ENCODE measurements around the gene GOLGA3. TPM values are rescaled to one million over a fixed set of nuclear protein-coding genes. Genes with fewer than 3 reads are reported as not detected.

GOLGA3 gene
- total RNA-seq, 1 experiment from 2014 or later = 62.2 TPM

DNA sequence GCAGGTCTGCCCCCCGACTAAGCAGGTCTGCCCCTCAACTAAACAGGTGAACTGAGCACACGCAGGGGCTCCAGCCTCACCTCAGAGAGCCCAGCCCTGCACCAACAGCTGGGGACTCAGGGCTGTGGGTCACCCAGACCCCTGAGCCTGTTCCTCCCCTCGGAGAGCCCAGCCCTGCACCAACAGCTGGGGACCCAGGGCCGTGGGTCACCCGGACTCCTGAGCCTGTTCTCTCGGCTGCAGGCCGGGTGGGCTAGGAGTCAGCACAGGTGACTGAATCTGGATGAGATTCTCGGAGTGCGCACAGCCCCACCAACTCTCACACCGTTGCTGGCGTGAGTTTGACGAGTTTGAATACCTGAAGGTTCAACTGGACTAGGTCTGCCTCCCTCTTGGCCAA, 46.7 kb downstream of the GOLGA3 start:
- H3K4me3 ChIP-seq (ENCODE audit: low read depth, low read length) = no peak overlapping the region
- no peaks in the 10 kb centered on the region for H3K9me3 Mint-ChIP-seq (ENCODE audit: unreplicated experiment)
- H3K36me3 ChIP-seq (ENCODE audit: control insufficient read depth, insufficient read depth, low read length) = peaks cover 3% of the 10 kb centered on the region; the same call in 1 of the 2 replicates
- H3K4me1 Mint-ChIP-seq (ENCODE audit: low read depth, unreplicated experiment) = no peaks in the 10 kb centered on the region
- no peak overlapping the region for H3K27ac Mint-ChIP-seq (ENCODE audit: unreplicated experiment)
- H3K36me3 Mint-ChIP-seq (ENCODE audit: insufficient read depth, unreplicated experiment) = peaks cover 79% of the 10 kb centered on the region
- no peaks in the 10 kb centered on the region for H3K27me3 Mint-ChIP-seq (ENCODE audit: insufficient read depth, unreplicated experiment)
- POLR2A ChIA-PET = no interaction called here
- no peak overlapping the region for H3K4me3 Mint-ChIP-seq (ENCODE audit: unreplicated experiment)
- BruUV-seq (replicated peaks) = no TSS peak
- no peaks in the 10 kb centered on the region for H3K27me3 ChIP-seq (replicated peaks; ENCODE audit: control insufficient read depth, insufficient read depth, low read length)
- intact Hi-C loops (cut with micrococcal nuclease; ENCODE audit: unreplicated experiment) = no loop called here
- no peaks in the 10 kb centered on the region for H3K4me1 ChIP-seq
- CTCF ChIA-PET = no interaction called here
- DNase-seq = no peak
- H3K9me3 ChIP-seq = no peaks in the 10 kb centered on the region
- TF ChIP-seq, protein P1, sequence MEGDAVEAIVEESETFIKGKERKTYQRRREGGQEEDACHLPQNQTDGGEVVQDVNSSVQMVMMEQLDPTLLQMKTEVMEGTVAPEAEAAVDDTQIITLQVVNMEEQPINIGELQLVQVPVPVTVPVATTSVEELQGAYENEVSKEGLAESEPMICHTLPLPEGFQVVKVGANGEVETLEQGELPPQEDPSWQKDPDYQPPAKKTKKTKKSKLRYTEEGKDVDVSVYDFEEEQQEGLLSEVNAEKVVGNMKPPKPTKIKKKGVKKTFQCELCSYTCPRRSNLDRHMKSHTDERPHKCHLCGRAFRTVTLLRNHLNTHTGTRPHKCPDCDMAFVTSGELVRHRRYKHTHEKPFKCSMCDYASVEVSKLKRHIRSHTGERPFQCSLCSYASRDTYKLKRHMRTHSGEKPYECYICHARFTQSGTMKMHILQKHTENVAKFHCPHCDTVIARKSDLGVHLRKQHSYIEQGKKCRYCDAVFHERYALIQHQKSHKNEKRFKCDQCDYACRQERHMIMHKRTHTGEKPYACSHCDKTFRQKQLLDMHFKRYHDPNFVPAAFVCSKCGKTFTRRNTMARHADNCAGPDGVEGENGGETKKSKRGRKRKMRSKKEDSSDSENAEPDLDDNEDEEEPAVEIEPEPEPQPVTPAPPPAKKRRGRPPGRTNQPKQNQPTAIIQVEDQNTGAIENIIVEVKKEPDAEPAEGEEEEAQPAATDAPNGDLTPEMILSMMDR (IDR thresholded peaks at IDR 0.05; ENCODE audit: insufficient read depth in 1 of 2, low read depth in 1 of 2, low read length in 1 of 2, severe bottlenecking in 1 of 2, unreplicated experiment in 1 of 2) = no peak

DNA sequence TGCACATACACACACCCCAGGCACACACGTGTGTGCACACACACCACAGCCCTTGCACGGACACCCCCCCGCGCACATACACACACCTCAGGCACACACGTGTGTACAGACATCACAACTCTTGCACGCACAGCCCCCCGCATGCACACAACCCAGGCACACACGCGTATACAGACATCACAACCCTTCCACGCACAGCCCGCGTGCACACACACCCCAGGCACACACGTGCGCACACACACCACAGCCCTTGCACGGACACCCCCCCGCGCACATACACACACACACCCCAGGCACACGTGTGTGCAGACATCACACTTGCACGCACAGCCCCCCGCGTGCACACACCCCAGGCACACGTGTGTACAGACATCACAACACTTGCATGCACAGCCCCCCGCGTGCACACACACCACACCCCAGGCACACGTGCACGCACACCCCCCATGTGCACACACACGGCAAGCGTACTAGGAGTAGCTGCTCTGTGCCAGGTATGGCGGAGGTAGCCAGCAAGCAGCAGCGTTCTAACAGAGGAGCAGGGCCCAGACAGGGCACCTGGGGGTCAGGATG, 48.8 kb downstream of the GOLGA3 start:
- TF ChIP-seq, protein P1 (IDR thresholded peaks at IDR 0.05; ENCODE audit: insufficient read depth in 1 of 2, low read depth in 1 of 2, low read length in 1 of 2, severe bottlenecking in 1 of 2, unreplicated experiment in 1 of 2) = no peak
- H3K9me3 Mint-ChIP-seq (ENCODE audit: unreplicated experiment) = no peaks in the 10 kb centered on the region
- peak overlapping the region; percentile 66 for H3K27ac Mint-ChIP-seq (ENCODE audit: unreplicated experiment)
- no peak for DNase-seq
- no peak overlapping the region for H3K4me3 ChIP-seq (ENCODE audit: low read depth, low read length)
- no peak overlapping the region for H3K4me3 Mint-ChIP-seq (ENCODE audit: unreplicated experiment)
- no TSS peak for BruUV-seq (replicated peaks)
- H3K4me1 Mint-ChIP-seq (ENCODE audit: low read depth, unreplicated experiment) = no peaks in the 10 kb centered on the region
- CTCF ChIA-PET = no interaction called here
- H3K9me3 ChIP-seq = no peaks in the 10 kb centered on the region
- intact Hi-C loops (cut with micrococcal nuclease; ENCODE audit: unreplicated experiment) = no loop called here
- H3K36me3 Mint-ChIP-seq (ENCODE audit: insufficient read depth, unreplicated experiment) = peaks cover 79% of the 10 kb centered on the region
- no peaks in the 10 kb centered on the region for H3K4me1 ChIP-seq
- POLR2A ChIA-PET = no interaction called here
- H3K36me3 ChIP-seq (ENCODE audit: control insufficient read depth, insufficient read depth, low read length) = peaks cover 3% of the 10 kb centered on the region; the same call in 1 of the 2 replicates
- no peaks in the 10 kb centered on the region for H3K27me3 Mint-ChIP-seq (ENCODE audit: insufficient read depth, unreplicated experiment)
- H3K27me3 ChIP-seq (replicated peaks; ENCODE audit: control insufficient read depth, insufficient read depth, low read length) = no peaks in the 10 kb centered on the region

DNA sequence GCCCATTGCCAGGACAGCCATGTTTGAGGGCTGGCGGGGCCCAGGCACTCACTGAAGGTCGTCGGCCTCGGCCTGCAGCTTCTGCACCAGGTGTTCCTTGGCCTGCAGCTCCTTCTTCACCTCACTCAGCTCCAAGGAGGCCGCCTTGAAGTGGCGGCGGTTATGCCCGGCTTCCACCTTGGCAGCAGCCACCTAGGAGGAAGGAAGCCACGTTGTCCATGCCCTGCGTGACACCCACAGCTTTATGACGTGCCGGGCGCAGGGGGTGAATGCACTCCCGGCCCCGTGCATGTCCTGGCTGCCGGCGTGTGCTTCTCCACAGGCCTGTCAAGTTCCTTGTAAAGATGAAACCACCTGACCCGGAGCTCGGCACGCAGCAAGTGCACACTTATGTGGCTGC, 51.1 kb downstream of the GOLGA3 start:
- POLR2A ChIA-PET = no interaction called here
- no peak overlapping the region for H3K4me3 ChIP-seq (ENCODE audit: low read depth, low read length)
- H3K4me1 ChIP-seq = no peaks in the 10 kb centered on the region
- H3K9me3 ChIP-seq = no peaks in the 10 kb centered on the region
- no TSS peak for BruUV-seq (replicated peaks)
- H3K4me3 Mint-ChIP-seq (ENCODE audit: unreplicated experiment) = no peak overlapping the region
- CTCF ChIA-PET = no interaction called here
- peaks cover 3% of the 10 kb centered on the region for H3K36me3 ChIP-seq (ENCODE audit: control insufficient read depth, insufficient read depth, low read length)
- TF ChIP-seq, protein P1 (IDR thresholded peaks at IDR 0.05; ENCODE audit: insufficient read depth in 1 of 2, low read depth in 1 of 2, low read length in 1 of 2, severe bottlenecking in 1 of 2, unreplicated experiment in 1 of 2) = no peak
- intact Hi-C loops (cut with micrococcal nuclease; ENCODE audit: unreplicated experiment) = no loop called here
- H3K27me3 Mint-ChIP-seq (ENCODE audit: insufficient read depth, unreplicated experiment) = no peaks in the 10 kb centered on the region
- peaks cover 82% of the 10 kb centered on the region for H3K36me3 Mint-ChIP-seq (ENCODE audit: insufficient read depth, unreplicated experiment)
- H3K27ac Mint-ChIP-seq (ENCODE audit: unreplicated experiment) = no peak overlapping the region
- H3K27me3 ChIP-seq (replicated peaks; ENCODE audit: control insufficient read depth, insufficient read depth, low read length) = no peaks in the 10 kb centered on the region
- no peaks in the 10 kb centered on the region for H3K4me1 Mint-ChIP-seq (ENCODE audit: low read depth, unreplicated experiment)
- H3K9me3 Mint-ChIP-seq (ENCODE audit: unreplicated experiment) = no peaks in the 10 kb centered on the region
- DNase-seq = no peak
